GM19240 (cell line): ENCODE data around the gene TUBB8.
"Not testable (repeated sequence)": the region's sequence is repeated elsewhere in the genome, so short reads cannot be mapped to it uniquely, and the experiment has no call there.

ENCODE experiments used
- DNase-seq: peaks from one replicate; pipeline ENCODE4 v3.0.0; 2011; ENCODE audit warnings: low spot score; ENCODE audit not compliant: insufficient read length

The TUBB8 gene

GRCh38 chr10:47864-48263 lies 1.2 kb downstream of the TUBB8 start:
- not testable (repeated sequence) for DNase-seq

- DNase-seq: not testable (repeated sequence)
Measured at GRCh38 chr10:13315-13635, 35.8 kb downstream of the TUBB8 start.

GRCh38 chr10:12444-13314 lies 36.4 kb downstream of the TUBB8 start:
- not testable (repeated sequence) for DNase-seq

GRCh38 chr10:11260-11659 lies 37.8 kb downstream of the TUBB8 start:
- not testable (repeated sequence) for DNase-seq

DNA sequence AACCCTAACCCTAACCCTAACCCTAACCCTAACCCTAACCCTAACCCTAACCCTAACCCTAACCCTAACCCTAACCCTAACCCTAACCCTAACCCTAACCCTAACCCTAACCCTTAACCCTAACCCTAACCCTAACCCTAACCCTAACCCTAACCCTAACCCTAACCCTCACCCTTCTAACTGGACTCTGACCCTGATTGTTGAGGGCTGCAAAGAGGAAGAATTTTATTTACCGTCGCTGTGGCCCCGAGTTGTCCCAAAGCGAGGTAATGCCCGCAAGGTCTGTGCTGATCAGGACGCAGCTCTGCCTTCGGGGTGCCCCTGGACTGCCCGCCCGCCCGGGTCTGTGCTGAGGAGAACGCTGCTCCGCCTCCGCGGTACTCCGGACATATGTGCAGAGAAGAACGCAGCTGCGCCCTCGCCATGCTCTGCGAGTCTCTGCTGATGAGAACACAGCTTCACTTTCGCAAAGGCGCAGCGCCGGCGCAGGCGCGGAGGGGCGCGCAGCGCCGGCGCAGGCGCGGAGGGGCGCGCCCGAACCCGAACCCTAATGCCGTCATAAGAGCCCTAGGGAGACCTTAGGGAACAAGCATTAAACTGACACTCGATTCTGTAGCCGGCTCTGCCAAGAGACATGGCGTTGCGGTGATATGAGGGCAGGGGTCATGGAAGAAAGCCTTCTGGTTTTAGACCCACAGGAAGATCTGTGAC lies 38.7 kb downstream of the TUBB8 start:
- not testable (repeated sequence) for DNase-seq
